ENCODE measurements around the gene ADAM23.
"Not testable (repeated sequence)": the region's sequence is repeated elsewhere in the genome, so short reads cannot be mapped to it uniquely, and the experiment has no call there.

The ADAM23 gene

GRCh38 chr2:206442833-206443734 is at the start of gene ADAM23:
Gene ADAM23 (plus strand): TSS chr2:206443532. CDS start chr2:206443867, 335 bp downstream.
- intact Hi-C loops (cut with DNase I), result loop anchor here (2.0 to 10.0 kb wide), 2 partner anchors 278 to 358 kb away; partner anchors contain the start of gene INO80D
- peak; percentile 86 to 99 (median 92) for DNase-seq

- DNase-seq, result no peak
- intact Hi-C loops (cut with DNase I), result no loop called here
Observed at GRCh38 chr2:206396211-206396610, 47.1 kb upstream of the ADAM23 start.

- DNase-seq; intact Hi-C loops (cut with DNase I): not testable (repeated sequence)
Observed at GRCh38 chr2:206402956-206403569, 40.3 kb upstream of the ADAM23 start.

DNA sequence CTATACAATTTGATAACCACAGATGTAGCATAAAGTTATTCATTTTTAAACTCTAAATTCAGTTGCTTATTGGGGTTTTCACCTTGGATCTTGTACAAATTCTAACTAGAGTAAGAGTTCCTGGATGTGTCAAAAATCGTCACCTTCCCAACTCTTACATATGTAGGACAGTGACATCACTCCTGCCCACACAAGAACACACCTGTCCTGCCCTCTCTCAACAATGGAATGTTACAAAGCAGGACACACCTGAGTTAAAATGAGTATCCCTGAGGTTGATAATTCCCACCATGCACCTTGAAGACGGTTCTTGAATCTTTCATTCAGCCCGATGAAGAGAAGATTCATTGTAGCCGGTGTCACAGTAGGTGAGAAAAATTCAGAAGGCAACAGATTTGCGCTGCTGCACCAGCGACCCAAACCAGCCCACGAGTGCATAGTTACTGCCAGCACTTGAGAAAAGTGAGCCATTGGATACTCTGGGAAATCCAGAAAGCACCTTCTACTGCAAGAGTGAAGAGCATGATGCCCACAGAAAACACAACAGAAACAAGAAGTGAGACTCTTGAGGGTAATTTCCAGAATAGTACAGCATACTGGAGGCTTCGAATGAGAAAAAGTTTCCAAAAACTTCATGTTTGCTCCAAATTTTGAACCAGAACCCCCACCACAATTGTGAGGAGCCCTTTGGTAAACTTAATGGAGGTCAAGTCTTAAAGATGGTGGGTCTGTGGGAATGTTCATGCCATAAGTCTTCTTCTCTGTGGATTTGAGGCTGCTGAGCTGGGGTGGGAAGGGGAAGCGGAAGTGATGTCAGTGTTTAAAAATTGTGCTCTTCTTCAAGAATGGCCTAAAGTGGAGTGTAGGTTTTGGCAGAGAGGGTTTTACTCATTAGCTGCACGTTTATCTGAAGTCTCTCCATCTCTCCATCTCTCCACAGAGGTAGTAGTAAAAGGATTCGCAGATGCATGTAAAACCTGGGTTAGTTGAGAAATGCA is 34.7 kb upstream of the ADAM23 start:
- no peak for DNase-seq
- intact Hi-C loops (cut with DNase I), result no loop called here

DNA sequence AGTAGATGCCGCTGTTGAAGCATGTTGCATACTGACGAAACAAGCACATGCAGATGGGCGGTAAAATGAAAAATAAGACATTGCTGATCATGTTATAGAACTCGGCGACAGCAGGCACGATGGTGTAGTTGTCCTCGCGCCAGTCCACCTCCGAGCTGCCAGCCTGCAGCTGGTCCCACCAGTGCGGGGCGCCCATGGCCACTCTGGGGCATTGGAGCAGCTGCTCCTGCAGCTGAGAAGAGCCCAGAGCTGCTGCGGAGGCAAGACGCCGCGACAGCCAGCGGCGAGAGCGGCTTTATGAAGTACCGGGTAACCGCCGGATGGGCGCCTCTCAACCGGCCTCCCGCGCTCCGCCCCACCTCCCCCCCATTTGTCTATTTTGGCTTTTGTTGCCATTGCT is 32.6 kb upstream of the ADAM23 start:
- intact Hi-C loops (cut with DNase I), result no loop called here
- DNase-seq, result no peak

DNA sequence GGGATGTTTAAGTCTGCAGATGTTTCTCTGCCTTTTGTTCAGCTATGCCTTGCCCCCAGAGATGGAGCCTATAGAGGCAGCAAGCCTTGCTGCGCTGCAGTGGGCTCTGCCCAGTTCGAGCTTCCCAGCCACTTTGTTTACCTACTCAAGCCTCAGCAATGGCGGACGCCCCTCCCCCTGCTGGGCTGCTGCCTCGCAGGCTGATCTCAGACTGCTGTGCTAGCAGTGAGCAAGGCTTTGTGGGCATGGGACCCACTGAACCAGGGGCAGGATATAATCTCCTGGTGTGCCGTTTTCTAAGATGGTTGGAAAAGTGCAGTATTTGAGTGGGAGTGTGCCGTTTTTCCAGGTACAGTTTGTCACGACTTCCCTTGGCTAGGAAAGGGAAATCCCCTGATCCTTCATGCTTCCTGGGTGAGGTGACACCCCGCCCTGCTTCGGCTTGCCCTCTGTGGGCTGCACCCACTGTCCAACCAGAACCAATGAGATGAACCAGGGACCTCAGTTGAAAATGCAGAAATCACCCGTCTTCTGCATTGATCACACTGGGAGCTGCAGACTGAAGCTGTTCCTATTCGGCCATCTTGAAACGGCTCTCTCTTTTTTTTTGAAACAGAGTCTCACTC is 27.6 kb upstream of the ADAM23 start:
- intact Hi-C loops (cut with DNase I), result no loop called here
- DNase-seq, result peak in 1 of 10 donors; percentile 55

DNA sequence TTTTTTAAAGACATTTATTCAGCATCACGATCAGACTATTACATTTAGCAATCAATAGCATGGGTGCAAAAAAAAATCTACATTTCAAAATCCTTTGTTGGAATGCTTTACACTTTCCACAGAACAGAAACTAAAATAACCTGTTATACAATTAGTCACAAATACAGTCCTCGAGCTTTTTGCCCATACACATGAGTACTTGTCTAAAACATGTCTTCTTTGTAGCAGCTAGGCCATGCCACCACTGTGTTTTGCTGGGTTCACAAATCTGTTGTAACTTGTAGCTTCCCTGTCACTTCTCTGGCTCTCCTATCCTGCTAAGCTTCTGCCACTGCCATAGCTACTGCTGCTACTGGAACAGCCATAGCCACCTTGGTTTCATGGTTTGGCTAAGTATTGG is 24.4 kb upstream of the ADAM23 start:
- intact Hi-C loops (cut with DNase I), result no loop called here

GRCh38 chr2:206420721-206421120 is 22.6 kb upstream of the ADAM23 start:
- DNase-seq, result no peak
- intact Hi-C loops (cut with DNase I), result no loop called here

More for the DNA sequence above, 24.4 kb upstream of the ADAM23 start:
- no peak for DNase-seq

GRCh38 chr2:206422493-206422892 is 20.8 kb upstream of the ADAM23 start:
- no peak for DNase-seq

GRCh38 chr2:206423147-206423546 is 20.2 kb upstream of the ADAM23 start:
- intact Hi-C loops (cut with DNase I), result no loop called here
- DNase-seq, result no peak

More at GRCh38 chr2:206422493-206422892, 20.8 kb upstream of the ADAM23 start:
- intact Hi-C loops (cut with DNase I), result no loop called here

- DNase-seq, result no peak
- intact Hi-C loops (cut with DNase I), result no loop called here
Observed at GRCh38 chr2:206424134-206424533, 19.2 kb upstream of the ADAM23 start.

DNA sequence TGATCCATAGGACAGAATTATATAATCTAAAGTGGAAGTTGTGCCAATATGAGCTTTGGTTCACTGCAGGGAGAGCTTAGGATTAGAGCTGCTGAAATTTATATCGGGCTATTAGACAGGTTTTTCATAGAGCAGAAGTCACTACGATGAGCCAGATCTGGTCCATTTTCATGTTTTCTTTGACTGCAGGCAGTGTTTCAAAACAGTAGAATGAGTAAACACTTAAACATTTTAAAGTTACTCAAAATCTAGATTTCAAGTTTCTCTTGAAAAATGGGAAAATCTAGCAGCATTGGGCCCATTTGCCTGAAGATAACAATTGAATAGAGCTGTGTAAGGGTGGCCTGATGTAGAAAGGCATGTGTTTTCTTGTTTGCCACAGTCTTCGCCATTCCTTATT is 14.5 kb upstream of the ADAM23 start:
- intact Hi-C loops (cut with DNase I), result no loop called here
- DNase-seq, result no peak

GRCh38 chr2:206430452-206430851 is 12.9 kb upstream of the ADAM23 start:
- intact Hi-C loops (cut with DNase I), result no loop called here
- DNase-seq, result no peak

GRCh38 chr2:206431439-206431838 is 11.9 kb upstream of the ADAM23 start:
- intact Hi-C loops (cut with DNase I), result no loop called here
- no peak for DNase-seq

- DNase-seq, result no peak
- intact Hi-C loops (cut with DNase I), result no loop called here
Observed at GRCh38 chr2:206432193-206433082, 10.9 kb upstream of the ADAM23 start.

- no peak for DNase-seq
- intact Hi-C loops (cut with DNase I), result no loop called here
Observed at GRCh38 chr2:206433190-206433589, 10.1 kb upstream of the ADAM23 start.

- intact Hi-C loops (cut with DNase I), result no loop called here
- no peak for DNase-seq
Observed at GRCh38 chr2:206433686-206434085, 9.6 kb upstream of the ADAM23 start.

DNA sequence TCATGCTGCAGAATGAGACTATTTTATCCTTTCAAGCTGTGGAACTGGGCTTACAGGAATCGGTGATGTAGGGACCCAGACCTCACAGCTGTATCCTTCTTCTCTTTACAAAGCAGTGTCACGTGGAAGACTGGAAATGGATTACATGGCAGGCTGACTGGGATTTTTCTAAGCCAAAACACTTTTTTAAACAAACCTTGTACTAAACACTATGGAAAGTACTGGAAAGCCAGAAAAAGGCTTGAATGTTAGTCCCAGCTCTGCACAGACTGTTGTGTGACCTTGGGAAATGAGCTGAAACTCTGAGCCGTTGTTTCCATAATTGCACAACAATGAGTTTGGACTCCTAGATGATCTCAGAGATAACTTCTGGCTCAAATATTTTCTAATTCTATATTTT is 7.6 kb upstream of the ADAM23 start:
- no peak for DNase-seq
- intact Hi-C loops (cut with DNase I), result no loop called here

- intact Hi-C loops (cut with DNase I), result no loop called here
- DNase-seq, result no peak
Observed at GRCh38 chr2:206438196-206438724, 5.1 kb upstream of the ADAM23 start.

Measured in posterior cingulate gyrus (tissue), 11 donors.